Peyer's patch (tissue), 4 donors: ENCODE results near the gene BIN1.

Experiments
- CTCF ChIP-seq, 6 experiments: fragments of 450-650 bp in 4 of 6; fragments of 200-600 bp in 2 of 6; sonication (generic) in 1 of 6; IDR thresholded peaks; one replicate each; pipeline ENCODE4 v1.5.1; 2017 to 2019; ENCODE audit warnings: antibody characterized with exemption in 6 of 6, mild to moderate bottlenecking in 3 of 6, moderate library complexity in 1 of 6
- POLR2A ChIP-seq, 2 donors: fragments of 450-650 bp; IDR thresholded peaks; one replicate each; pipeline ENCODE4 v1.5.1; 2017; ENCODE audit warnings: antibody characterized with exemption in 2 of 2, mild to moderate bottlenecking in 2 of 2, moderate library complexity in 2 of 2

GRCh38 chr2:127095367-127095641 lies 11.7 kb downstream of the BIN1 start:
- no peak for TF ChIP-seq CTCF (IDR thresholded peaks at IDR 0.05)
- TF ChIP-seq POLR2A (IDR thresholded peaks at IDR 0.05): no peak
